ENCODE results near the gene DIS3L. TPM values are rescaled to one million over a fixed set of nuclear protein-coding genes. Genes with fewer than 3 reads are reported as not detected.
"Not testable (repeated sequence)": the region's sequence is repeated elsewhere in the genome, so short reads cannot be mapped to it uniquely, and the experiment has no call there.

The DIS3L gene
- total RNA-seq, 1 donor from 2014 or later, result 18.6 TPM

- TF ChIP-seq CTCF (IDR thresholded peaks at IDR 0.05), result no peak
- Mint-ChIP-seq H3K4me3 (ENCODE audit: unreplicated experiment) (peak overlapping the region; percentile 77), H3K27ac (ENCODE audit: unreplicated experiment) (peak overlapping the region; percentile 87), H3K36me3 (ENCODE audit: low read depth) (peaks cover 4% of the 10 kb centered on the region), H3K9me3 (ENCODE audit: low read depth) (no peaks in the 10 kb centered on the region), H3K4me1 (ENCODE audit: low read depth) (peaks cover 21% of the 10 kb centered on the region), H3K27me3 (ENCODE audit: low read depth) (no peaks in the 10 kb centered on the region)
- DNase-seq (ENCODE audit: low spot score), result no peak
Measured at GRCh38 chr15:66294157-66294931, 976 bp downstream of the DIS3L start.

- no peaks in the 10 kb centered on the region for H3K27me3 Mint-ChIP-seq (ENCODE audit: low read depth)
Measured at GRCh38 chr15:66294932-66295235, 1.5 kb downstream of the DIS3L start.

DNA sequence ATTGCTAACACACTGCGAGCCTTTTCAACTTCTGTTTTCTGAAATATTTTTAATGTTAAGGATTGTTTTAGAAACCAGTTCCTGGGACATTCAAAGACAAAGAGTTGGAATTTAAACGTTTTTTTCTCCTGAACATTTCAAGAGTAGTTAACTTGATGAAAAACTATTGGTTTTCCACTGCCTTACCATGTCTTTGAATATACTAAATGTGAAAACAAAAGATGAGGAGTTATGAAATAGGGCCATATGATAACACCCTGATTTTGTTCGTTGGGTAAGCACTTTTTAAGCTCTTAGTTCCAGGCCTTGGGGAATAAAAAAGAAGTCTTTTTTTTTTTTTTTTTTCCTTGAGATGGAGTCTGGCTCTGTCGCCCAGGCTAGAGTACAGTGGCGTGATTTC is 2.8 kb downstream of the DIS3L start:
- H3K9me3 Mint-ChIP-seq (ENCODE audit: low read depth), result no peaks in the 10 kb centered on the region
- no peak overlapping the region for H3K4me3 Mint-ChIP-seq (ENCODE audit: unreplicated experiment)
- no peak for DNase-seq (ENCODE audit: low spot score)
- peaks cover 21% of the 10 kb centered on the region for H3K4me1 Mint-ChIP-seq (ENCODE audit: low read depth)
- no peaks in the 10 kb centered on the region for H3K27me3 Mint-ChIP-seq (ENCODE audit: low read depth)
- TF ChIP-seq CTCF (IDR thresholded peaks at IDR 0.05), result no peak
- no peak overlapping the region for H3K27ac Mint-ChIP-seq (ENCODE audit: unreplicated experiment)
- H3K36me3 Mint-ChIP-seq (ENCODE audit: low read depth), result peaks cover 5% of the 10 kb centered on the region

More at GRCh38 chr15:66294932-66295235, 1.5 kb downstream of the DIS3L start:
- H3K36me3 Mint-ChIP-seq (ENCODE audit: low read depth), result peaks cover 4% of the 10 kb centered on the region
- peak overlapping the region; percentile 87 for H3K27ac Mint-ChIP-seq (ENCODE audit: unreplicated experiment)
- no peak for DNase-seq (ENCODE audit: low spot score)
- TF ChIP-seq CTCF (IDR thresholded peaks at IDR 0.05), result no peak
- H3K4me3 Mint-ChIP-seq (ENCODE audit: unreplicated experiment), result peak overlapping the region; percentile 77
- H3K9me3 Mint-ChIP-seq (ENCODE audit: low read depth), result no peaks in the 10 kb centered on the region
- peaks cover 21% of the 10 kb centered on the region for H3K4me1 Mint-ChIP-seq (ENCODE audit: low read depth)

DNA sequence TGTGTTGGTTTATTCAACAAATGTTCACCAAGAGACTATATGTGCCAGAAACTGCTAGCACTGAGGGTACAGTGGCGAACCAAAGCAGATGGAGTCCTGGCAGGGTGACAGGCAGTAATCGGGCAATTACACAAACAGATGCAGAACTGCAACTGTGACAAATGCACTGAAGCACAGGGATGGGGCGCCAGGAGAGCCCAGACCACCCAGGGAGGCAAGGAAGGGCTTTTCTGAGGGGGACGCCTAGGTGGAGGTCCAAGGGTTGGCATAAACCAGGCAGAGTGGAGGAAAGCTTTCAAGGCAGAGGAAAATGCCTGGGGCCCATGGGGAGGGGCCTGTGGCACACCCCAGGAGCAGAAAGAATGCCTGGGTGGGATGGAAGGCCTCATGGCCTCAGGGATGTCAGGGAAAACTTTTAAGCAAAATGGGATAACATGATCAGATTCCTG is 5.5 kb downstream of the DIS3L start:
- no peak overlapping the region for H3K27ac Mint-ChIP-seq (ENCODE audit: unreplicated experiment)
- peaks cover 15% of the 10 kb centered on the region for H3K4me1 Mint-ChIP-seq (ENCODE audit: low read depth)
- TF ChIP-seq CTCF (IDR thresholded peaks at IDR 0.05), result no peak
- peaks cover 5% of the 10 kb centered on the region for H3K36me3 Mint-ChIP-seq (ENCODE audit: low read depth)
- no peaks in the 10 kb centered on the region for H3K27me3 Mint-ChIP-seq (ENCODE audit: low read depth)
- no peak overlapping the region for H3K4me3 Mint-ChIP-seq (ENCODE audit: unreplicated experiment)
- H3K9me3 Mint-ChIP-seq (ENCODE audit: low read depth), result no peaks in the 10 kb centered on the region
- no peak for DNase-seq (ENCODE audit: low spot score)

- Mint-ChIP-seq H3K27ac (ENCODE audit: unreplicated experiment) (no peak overlapping the region), H3K4me1 (ENCODE audit: low read depth) (no peaks in the 10 kb centered on the region), H3K4me3 (ENCODE audit: unreplicated experiment) (no peak overlapping the region), H3K9me3 (ENCODE audit: low read depth) (no peaks in the 10 kb centered on the region), H3K36me3 (ENCODE audit: low read depth) (peaks cover 7% of the 10 kb centered on the region), H3K27me3 (ENCODE audit: low read depth) (no peaks in the 10 kb centered on the region)
- no peak for TF ChIP-seq CTCF (IDR thresholded peaks at IDR 0.05)
- DNase-seq (ENCODE audit: low spot score), result no peak
Measured at GRCh38 chr15:66302489-66303278, 9.3 kb downstream of the DIS3L start.

GRCh38 chr15:66304425-66304824 is 11.1 kb downstream of the DIS3L start:
- H3K4me3 Mint-ChIP-seq (ENCODE audit: unreplicated experiment); DNase-seq (ENCODE audit: low spot score); H3K9me3 Mint-ChIP-seq (ENCODE audit: low read depth); H3K27me3 Mint-ChIP-seq (ENCODE audit: low read depth); H3K27ac Mint-ChIP-seq (ENCODE audit: unreplicated experiment); H3K36me3 Mint-ChIP-seq (ENCODE audit: low read depth); H3K4me1 Mint-ChIP-seq (ENCODE audit: low read depth): not testable (repeated sequence)
